Fibroblast of mammary gland (primary cell): ENCODE data around the gene LRRC66.

ENCODE experiments used
- DNase-seq: peaks from one replicate; pipeline ENCODE4 v3.0.0-alpha.2; 2010; ENCODE audit warnings: low read depth
- H3K4me3 ChIP-seq: 2 replicates; pipeline ENCODE4 v1.5.1; 2011; ENCODE audit warnings: low read depth, mild to moderate bottlenecking, low read length, moderate library complexity; ENCODE audit not compliant: control insufficient read depth
- CTCF ChIP-seq: conservative IDR thresholded peaks from 2 replicates; pipeline ENCODE4 v1.5.1; 2011; ENCODE audit warnings: low read depth, low read length, inconsistent platforms; ENCODE audit not compliant: control insufficient read depth, insufficient read depth

The LRRC66 gene

GRCh38 chr4:52001616-52002015 is 18.5 kb downstream of the LRRC66 start:
- no peak for TF ChIP-seq CTCF
- DNase-seq, result peak; percentile 12
- H3K4me3 ChIP-seq, result no peak overlapping the region

GRCh38 chr4:51999250-51999649 is 20.9 kb downstream of the LRRC66 start:
- no peak for DNase-seq
- H3K4me3 ChIP-seq, result no peak overlapping the region
- TF ChIP-seq CTCF, result no peak

- no peak overlapping the region for H3K4me3 ChIP-seq
- DNase-seq, result no peak
- no peak for TF ChIP-seq CTCF
Observed at GRCh38 chr4:51998837-51999236, 21.3 kb downstream of the LRRC66 start.

- H3K4me3 ChIP-seq, result no peak overlapping the region
- peak; percentile 2 for DNase-seq
- TF ChIP-seq CTCF, result peak; percentile 11
Observed at GRCh38 chr4:51997647-51998046, 22.5 kb downstream of the LRRC66 start.

- H3K4me3 ChIP-seq, result no peak overlapping the region
- TF ChIP-seq CTCF, result no peak
- DNase-seq, result no peak
Observed at GRCh38 chr4:51995647-51996220, 24.4 kb downstream of the LRRC66 start.

- TF ChIP-seq CTCF, result no peak
- no peak overlapping the region for H3K4me3 ChIP-seq
- no peak for DNase-seq
Observed at GRCh38 chr4:51965862-51966261, 54.3 kb downstream of the LRRC66 start.
